Measurements from ENCODE around the gene SPARCL1. TPM values are rescaled to one million over a fixed set of nuclear protein-coding genes. Genes with fewer than 3 reads are reported as not detected.
"Not testable (repeated sequence)": the region's sequence is repeated elsewhere in the genome, so short reads cannot be mapped to it uniquely, and the experiment has no call there.

The SPARCL1 gene
- total RNA-seq, 1 donor from 2014 or later, result 302 TPM

GRCh38 chr4:87451537-87451936 lies 77.6 kb downstream of the SPARCL1 start:
- DNase-seq (ENCODE audit: low spot score), result no peak

- not testable (repeated sequence) for DNase-seq (ENCODE audit: low spot score)
Observed at GRCh38 chr4:87446375-87446774, 82.8 kb downstream of the SPARCL1 start.

GRCh38 chr4:87445964-87446363 lies 83.2 kb downstream of the SPARCL1 start:
- DNase-seq (ENCODE audit: low spot score), result no peak

GRCh38 chr4:87444741-87445140 lies 84.4 kb downstream of the SPARCL1 start:
- DNase-seq (ENCODE audit: low spot score), result no peak

GRCh38 chr4:87442889-87443288 lies 86.3 kb downstream of the SPARCL1 start:
- no peak for DNase-seq (ENCODE audit: low spot score)

DNA sequence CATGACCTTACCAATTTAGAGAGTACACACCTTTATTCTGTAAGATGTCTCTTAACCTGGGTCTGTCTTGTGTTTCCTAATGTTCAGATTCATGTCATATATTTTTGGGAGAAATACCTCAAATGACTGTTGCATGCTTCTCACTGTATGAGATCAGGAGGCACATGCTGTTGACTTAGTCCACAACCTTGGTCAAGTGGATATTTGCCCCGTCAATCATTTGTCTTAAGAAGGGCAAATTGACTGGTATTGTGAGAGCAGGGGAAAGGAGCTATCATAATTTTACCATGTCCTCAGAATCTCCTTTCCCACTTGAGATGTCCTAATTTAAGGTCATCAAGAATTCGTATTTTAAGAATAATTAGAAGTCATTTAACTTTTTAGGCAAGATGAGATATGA lies 95.8 kb downstream of the SPARCL1 start:
- no peak for DNase-seq (ENCODE audit: low spot score)

DNA sequence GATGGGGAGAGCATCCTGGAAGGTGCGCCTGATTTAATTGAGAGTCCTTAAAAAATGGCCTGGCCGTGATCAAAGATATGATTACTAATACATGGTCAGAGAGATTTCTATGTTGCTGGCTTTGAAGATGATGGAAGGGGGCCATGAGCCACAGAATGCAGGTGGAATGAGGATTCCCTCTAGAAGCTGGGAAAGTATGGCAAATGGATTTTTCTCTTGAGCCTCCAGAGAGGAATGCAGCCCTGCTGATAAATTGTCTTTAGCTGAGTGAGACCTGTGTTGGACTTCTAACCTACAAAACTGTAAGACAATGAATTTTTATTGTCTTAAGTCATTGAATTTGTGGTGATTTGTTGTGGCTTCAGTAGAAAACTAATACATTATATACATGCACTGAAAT lies 99.1 kb downstream of the SPARCL1 start:
- DNase-seq (ENCODE audit: low spot score), result no peak

DNA sequence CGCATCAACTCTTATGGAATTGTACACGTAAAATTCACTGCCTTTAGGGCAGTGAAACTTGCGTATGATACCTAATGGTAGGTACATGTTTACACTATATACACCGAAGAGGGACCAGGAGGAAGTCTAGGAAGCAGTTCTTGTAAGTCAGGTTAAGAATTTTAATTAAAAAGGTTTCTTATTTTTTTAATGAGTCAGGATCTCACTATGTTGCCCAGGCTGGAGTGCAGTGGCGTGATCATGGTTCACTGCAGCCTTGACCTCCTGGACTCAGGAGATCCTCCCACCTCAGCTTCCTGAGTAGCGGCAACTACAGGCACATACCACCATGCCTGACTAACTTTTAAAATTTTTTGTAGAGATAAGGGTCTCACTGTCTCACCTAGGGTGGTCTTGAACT lies 100.2 kb downstream of the SPARCL1 start:
- DNase-seq (ENCODE audit: low spot score), result no peak

DNA sequence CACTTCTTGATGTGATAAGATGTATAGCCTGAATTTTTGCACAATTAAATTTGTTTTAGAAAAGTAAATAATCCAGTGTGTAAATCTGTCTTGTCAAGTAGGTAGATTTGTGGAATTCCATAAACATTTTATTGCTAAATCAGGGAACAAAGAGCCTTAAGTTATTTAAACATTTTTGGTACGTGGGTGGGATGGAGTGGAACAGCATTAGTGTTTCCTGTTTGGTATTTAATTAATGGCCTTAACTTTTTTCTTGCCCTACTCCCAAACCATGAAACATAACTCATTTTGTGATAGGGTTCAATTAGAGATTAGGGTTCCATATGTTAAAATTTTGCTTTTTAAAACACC lies 101.7 kb downstream of the SPARCL1 start:
- DNase-seq (ENCODE audit: low spot score), result no peak

DNA sequence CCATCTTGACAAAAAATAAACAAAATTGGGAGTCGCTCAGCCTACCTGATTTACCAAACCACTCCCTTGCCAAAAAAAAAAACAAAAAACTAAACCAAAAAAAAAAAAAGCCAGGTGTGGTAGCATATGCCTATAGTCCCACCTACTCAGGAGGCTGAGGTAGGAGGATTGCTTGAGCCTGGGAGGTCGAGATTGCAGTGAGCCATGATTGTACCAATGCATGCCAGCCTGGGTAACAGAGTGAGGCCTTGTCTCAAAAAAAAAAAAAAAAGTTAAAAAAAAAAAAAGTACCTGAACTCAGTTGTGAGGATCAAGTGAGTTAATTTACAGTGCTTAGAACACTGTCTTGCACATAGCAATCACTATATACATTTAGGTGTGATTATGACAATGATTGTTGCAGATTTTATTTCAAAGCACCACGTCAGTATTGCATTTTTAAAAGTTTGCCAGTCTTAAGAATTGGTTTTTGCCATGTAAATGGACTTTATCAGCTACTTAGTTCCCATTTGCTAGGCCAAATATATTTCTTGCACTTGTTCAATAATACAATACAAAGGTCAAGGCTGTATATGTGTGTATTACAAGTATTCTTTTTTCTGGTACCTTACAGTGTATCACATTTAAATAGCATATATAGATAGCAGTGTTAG lies 102.2 kb downstream of the SPARCL1 start:
- no peak for DNase-seq (ENCODE audit: low spot score)

- DNase-seq (ENCODE audit: low spot score), result no peak
Observed at GRCh38 chr4:87425711-87426110, 103.5 kb downstream of the SPARCL1 start.

GRCh38 chr4:87424099-87424543 lies 105.1 kb downstream of the SPARCL1 start:
- not testable (repeated sequence) for DNase-seq (ENCODE audit: low spot score)

Other genes with a start within 250 kb of the SPARCL1 start
- gene HSD17B13, start 206.5 kb downstream of the SPARCL1 start, total RNA-seq, result 1.4 TPM
- 52.7 TPM for gene HSD17B11, start 138.2 kb downstream of the SPARCL1 start, total RNA-seq
- 26.6 TPM for gene NUDT9, start 106.8 kb downstream of the SPARCL1 start, total RNA-seq
- gene DSPP, start 79.2 kb upstream of the SPARCL1 start, total RNA-seq, result not detected
- not detected for gene DMP1, start 120.9 kb upstream of the SPARCL1 start, total RNA-seq

Data from mesenteric fat pad (tissue), 1 donor.